ENCODE data around the gene PEX19.

PEX19 gene

DNA sequence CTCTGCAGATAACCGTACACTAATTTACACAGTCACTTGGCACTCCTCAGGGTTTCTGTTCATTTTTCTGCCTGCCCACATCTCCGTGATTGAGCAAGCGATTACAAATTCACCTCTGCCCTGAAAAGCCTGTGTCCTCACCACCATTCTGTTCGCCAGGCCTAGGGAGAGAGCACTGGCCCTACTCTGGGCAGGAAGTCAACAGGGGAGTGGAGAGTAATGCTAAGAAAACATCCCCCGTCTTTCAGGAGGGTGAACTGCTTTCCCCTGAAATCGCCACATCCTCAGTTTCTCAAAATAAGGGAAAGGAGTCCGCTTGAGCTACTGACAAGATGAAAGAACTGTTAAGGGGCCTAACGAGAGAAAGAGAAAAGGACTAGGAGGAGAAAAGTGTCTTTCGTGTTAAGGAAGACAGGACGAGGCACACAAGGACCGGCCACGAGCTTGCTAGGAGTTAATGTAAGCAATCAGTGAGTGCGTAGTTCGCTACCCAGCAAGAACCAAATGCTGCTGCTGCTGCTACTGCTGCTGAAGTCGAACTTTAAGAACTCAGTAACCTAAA is 632 bp downstream of the PEX19 start:
- Histone ChIP-seq H3K27ac (peak overlapping the region; percentile 74 to 98 (median 90)), H3K4me3 (peak overlapping the region; percentile 64 to 87 (median 81))

GRCh38 chr1:160282807-160283206 is 2.1 kb downstream of the PEX19 start:
- Histone ChIP-seq H3K4me3 (no peak overlapping the region), H3K27ac (no peak overlapping the region)

DNA sequence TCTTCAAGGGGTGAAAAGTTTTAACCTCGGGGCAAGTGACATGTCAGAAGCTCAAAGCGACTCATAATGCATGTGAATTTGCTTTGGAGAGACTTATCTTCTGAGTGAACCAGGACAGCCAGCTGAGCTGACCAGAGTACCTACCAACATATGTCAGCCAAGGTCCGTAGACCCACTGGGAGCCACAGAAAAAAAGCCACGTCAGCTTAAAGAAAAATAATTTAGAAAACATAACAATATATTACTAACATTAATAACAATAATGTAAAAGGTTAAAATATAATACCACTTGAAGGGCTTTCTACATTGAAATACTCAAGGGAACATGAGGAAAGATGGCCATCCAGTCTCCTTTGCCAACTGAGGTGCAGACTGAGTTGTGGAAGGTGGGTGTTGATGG is 6.9 kb downstream of the PEX19 start:
- Histone ChIP-seq H3K4me3 (no peak overlapping the region), H3K27ac (no peak overlapping the region)

- Histone ChIP-seq H3K27ac (no peak overlapping the region), H3K4me3 (no peak overlapping the region)
Observed at GRCh38 chr1:160277330-160277729, 7.6 kb downstream of the PEX19 start.

DNA sequence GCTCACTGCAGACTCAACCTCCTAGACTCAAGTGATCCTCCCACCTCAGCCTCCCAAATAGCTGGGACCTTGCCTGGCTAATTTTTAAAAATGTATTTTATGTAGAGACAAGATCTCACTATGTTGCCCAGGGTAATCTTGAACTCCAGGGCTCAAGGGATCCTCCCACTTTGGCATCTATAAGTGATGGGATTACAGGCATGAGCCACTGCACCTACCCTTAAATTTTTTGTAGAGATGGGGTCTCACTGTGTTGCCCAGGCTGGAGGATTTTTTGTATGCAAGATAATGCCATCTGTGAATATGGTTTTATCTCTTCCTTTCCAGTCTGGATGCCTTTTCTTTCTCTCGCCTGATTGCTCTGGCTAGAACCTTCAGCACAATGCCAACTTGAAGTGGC is 13.9 kb downstream of the PEX19 start:
- no peak overlapping the region for H3K27ac ChIP-seq
- H3K4me3 ChIP-seq, result no peak overlapping the region

DNA sequence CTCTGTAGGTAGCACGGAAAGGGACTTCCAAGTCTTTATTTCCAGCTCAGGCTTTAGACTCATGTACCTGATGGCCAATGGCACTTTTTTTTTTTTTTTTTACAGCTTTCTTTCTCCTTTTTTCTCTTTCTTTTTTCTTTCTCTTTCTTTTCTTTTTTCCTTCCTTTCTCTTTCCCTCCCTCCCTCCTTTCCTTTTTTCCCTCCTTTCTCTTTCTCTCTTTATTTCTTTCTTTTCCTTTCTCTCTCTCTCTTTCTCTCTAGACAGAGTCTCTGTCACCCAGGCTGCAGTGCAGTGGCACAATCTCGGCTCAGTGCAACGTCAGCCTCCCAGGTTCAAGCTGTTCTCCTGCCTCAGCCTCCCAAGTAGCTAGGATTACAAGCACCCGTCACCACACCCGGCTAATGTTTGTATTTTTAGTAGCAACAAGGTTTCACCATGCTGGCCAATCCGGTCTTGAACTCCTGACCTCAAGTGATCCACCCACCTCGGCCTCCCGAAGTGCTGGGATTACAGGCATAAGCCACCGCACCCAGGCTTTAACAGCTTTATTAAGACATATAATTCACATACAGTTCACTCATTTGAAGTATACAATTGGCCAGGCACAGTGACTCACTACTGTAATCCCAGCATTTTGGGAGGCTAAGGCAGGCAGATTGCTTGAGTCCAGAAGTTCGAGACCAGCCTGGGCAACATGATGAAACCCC is 17.5 kb downstream of the PEX19 start:
- no peak overlapping the region for H3K4me3 ChIP-seq
- no peak overlapping the region for H3K27ac ChIP-seq

DNA sequence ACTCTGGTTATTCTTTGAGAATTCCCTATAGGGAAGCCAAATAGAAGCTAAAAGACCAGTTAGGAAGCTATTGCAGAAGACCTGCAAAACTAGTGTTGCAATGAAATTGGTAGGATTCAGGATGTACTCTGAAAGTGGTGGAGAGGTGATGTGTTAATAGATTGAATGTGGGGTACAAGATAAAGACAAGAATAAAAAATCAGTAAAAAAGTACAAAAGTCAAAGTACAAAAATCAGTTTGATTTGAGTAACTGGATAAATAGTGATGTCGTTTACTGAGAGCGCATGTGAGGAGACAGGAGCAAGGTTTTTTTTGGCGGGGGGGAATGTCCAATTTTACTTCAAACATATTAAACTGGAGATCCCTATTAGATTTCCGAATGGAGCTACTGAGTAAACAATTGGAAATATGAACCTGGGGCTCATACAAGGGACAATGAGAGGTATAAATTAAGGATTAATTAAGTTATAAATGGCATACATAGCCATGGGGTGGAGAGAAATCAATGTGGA is 20.1 kb downstream of the PEX19 start:
- Histone ChIP-seq H3K27ac (no peak overlapping the region), H3K4me3 (no peak overlapping the region)

- H3K4me3 ChIP-seq, result peak within 1 kb of the TSS; percentile 60 to 96 (median 86)
- H3K27ac ChIP-seq, result peak within 1 kb of the TSS; percentile 82 to 99 (median 96)
Observed at GRCh38 chr1:160261893-160262794, 22.8 kb downstream of the PEX19 start, which contains the start of gene DCAF8. Gene DCAF8, minus strand, starts transcription at chr1:160262549. Its CDS starts 18,541 bp downstream, at chr1:160244008.

DNA sequence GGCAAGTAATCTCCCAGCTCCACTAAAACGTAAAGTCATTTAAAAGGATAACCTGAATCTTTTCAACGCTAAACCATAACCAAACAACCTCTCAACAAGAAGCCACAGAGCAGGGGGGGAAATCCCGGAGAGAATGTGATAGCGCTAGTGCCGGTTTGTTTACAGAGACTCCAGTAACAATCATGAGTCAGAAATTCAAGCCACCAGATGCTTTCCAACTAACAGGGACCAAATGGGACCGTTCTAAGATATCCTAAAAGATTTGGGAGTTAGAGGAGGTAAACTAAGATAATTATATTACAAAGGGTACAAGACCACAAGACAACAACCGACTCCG is 23.4 kb downstream of the PEX19 start:
- peak overlapping the region; percentile 82 to 99 (median 96) for H3K27ac ChIP-seq
- peak overlapping the region; percentile 60 to 96 (median 86) for H3K4me3 ChIP-seq

DNA sequence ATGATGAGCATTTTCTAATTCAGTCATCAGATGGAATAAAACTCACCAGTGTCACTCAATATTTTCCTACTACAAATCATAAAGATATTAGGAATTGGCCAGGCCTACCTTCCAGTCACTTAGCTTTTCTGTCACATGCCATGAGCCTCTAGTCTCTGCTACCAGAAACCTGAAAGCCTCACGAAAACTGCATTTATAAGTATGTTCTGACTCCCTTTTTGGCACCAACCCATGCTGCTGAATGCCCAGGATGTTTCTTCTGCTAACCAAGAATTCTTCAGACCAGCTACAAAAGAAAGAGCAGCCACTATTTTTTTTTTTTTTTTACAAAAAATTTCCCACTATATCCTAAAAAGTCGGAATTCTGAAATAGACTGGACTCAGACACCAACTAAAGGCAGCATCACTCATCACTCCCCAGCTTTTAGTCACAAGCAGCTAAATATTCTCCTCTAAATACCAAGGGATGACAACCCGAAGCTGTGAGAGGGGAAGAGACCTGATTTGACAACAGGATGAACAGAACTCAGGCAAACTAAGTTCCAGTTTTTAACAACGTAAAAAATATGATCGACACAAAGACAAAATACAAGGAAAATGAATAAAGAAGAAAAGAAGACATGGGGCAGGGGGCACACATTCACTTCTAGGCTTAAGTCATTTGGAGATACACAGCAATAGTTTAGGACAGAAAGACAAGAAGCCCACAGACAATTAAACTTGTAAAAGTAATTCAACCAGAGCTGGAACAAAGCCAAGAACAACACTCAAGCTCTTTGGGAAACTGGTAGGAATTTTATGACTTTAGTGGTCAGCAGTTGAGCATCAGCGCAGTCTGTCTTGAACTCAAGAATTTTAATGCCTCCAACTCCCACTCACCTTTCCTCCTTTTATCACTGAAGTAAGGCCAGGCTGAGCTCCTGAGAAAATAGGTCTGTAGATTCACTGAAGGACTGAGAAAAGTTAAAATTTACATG is 24.2 kb downstream of the PEX19 start:
- Histone ChIP-seq H3K4me3 (peak overlapping the region; percentile 60 to 96 (median 86)), H3K27ac (peak overlapping the region in 19 of 21 experiments; percentile 86 to 99 (median 97))

GRCh38 chr1:160258177-160258798 is 26.6 kb downstream of the PEX19 start:
- Histone ChIP-seq H3K4me3 (no peak overlapping the region), H3K27ac (no peak overlapping the region)

- Histone ChIP-seq H3K4me3 (no peak overlapping the region), H3K27ac (peak overlapping the region in 1 of 21 experiments; percentile 26)
Observed at GRCh38 chr1:160257411-160258015, 27.4 kb downstream of the PEX19 start.

DNA sequence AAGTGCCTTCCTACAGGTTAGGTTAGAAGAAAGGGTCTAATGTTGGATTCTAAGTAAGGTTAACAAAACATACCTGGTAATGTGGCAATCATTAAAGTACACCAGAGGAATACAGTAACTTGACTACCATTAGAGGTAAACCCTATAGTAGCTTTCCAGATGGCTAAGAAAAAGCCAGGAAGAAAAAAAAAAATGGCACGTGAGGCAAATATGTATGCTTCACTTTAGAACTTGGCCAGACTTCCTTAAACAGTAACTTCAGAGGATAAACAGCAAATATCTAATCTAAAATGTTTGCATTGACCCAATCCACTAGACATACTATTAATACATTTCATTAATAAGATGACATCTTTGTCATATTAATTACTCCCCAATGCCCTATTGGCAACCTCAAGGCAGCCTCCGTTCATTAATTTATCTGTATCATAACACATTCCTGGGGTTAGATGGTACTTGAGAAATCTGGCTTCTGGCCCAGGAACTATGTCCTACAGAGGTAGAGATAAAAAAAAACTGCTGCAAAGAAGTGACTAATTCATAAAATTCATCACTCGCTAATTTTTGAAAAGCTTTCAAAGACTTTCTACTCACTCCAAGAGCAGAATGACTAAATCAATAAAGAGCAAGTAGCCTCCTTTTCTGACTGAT is 28.4 kb downstream of the PEX19 start:
- H3K4me3 ChIP-seq, result no peak overlapping the region
- peak overlapping the region in 1 of 21 experiments; percentile 26 for H3K27ac ChIP-seq

DNA sequence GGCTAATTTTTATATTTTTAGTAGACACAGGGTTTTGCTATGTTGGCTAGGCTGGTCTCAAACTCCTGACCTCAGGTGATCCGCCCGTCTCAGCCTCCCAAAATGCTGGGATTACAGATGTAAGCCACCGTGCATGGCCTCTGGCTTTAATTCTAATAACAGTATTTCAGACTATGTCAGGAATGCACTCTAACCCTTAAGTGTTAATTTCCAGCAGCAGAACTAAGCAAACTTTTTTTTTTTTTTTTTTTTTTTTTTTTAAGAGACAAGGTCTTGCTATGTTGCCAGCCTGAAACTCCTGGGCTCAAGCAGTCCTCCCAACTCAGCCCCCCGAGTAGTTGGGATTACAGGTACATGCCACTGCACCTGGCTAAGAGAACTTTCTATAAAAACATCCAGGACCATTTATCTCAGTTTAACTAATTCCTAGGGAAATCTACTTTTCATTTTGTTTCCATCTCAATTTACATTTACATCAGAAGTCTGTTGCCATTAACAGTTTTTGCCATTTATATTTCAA is 29.1 kb downstream of the PEX19 start:
- Histone ChIP-seq H3K4me3 (no peak overlapping the region), H3K27ac (no peak overlapping the region)

- Histone ChIP-seq H3K4me3 (no peak overlapping the region), H3K27ac (peak overlapping the region in 5 of 21 experiments; percentile 2 to 50 (median 19))
Observed at GRCh38 chr1:160251687-160252526, 33.0 kb downstream of the PEX19 start.

DNA sequence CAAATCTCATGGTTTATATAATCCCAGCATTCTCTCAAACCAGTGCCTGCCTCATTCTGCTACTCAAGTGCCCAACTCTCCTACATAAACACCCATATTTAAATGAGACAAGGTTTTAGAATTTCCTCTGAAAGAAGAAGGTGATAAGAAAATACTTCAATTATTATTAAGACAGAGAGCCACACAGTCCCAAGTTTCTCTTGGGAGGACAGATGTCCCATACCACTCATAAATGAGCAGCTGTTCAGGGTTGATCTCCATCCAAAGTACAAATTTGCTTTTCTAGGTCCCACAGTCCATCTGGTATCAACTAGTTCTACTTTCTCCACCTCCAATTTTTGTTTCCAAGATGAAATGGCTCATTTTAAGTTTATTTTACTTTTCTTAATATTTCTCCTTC is 33.9 kb downstream of the PEX19 start:
- Histone ChIP-seq H3K4me3 (no peak overlapping the region), H3K27ac (no peak overlapping the region)

GRCh38 chr1:160247053-160247452 is 37.9 kb downstream of the PEX19 start:
- H3K27ac ChIP-seq, result no peak overlapping the region
- no peak overlapping the region for H3K4me3 ChIP-seq

Data from skin epidermis (tissue), 12 donors.